ENCODE results near the gene ABLIM1. TPM values are rescaled to one million over a fixed set of nuclear protein-coding genes. Genes with fewer than 3 reads are reported as not detected.

The ABLIM1 gene
- total RNA-seq, 4 donors from 2014 or later, result 83.1 to 145 (median 120) TPM

DNA sequence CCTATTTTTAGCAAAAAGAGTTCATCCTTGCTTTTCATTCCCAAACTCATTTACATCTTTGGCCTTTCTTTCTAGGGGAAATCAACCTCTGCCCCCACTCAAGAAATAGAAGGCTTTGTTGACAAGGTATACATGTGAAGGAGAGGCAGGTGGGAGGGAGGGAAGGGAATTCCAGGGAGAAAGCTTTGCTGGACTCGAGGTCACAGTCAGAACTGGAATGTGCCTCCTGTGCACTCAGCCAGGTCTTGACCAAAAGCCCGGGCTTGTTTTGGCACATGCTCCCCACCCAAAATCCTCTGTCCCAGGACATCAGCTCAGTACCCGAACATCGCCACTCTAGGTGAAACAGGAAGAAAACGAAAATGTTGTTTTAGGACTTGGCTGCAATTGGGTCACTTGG, 61.3 kb downstream of the ABLIM1 start:
- Histone ChIP-seq H3K4me3 (no peak overlapping the region), H3K27me3 (no peaks in the 10 kb centered on the region), H3K9me3 (peaks cover 0 to 6% (median 0%) of the 10 kb centered on the region in 4 donors), H3K27ac (replicated peaks in 1 of 4) (no peak overlapping the region), H3K36me3 (peaks cover 0 to 49% (median 2%) of the 10 kb centered on the region in 4 donors), H3K4me1 (peaks cover 0 to 18% (median 0%) of the 10 kb centered on the region in 4 donors)
- intact Hi-C loops (cut with DNase I), result no loop called here
- TF ChIP-seq POLR2AphosphoS5 (IDR thresholded peaks at IDR 0.05) (no peak), POLR2A (IDR thresholded peaks at IDR 0.05; ENCODE audit: low read depth) (no peak), EP300 (IDR thresholded peaks at IDR 0.05) (no peak)
- TF ChIP-seq, protein P1, sequence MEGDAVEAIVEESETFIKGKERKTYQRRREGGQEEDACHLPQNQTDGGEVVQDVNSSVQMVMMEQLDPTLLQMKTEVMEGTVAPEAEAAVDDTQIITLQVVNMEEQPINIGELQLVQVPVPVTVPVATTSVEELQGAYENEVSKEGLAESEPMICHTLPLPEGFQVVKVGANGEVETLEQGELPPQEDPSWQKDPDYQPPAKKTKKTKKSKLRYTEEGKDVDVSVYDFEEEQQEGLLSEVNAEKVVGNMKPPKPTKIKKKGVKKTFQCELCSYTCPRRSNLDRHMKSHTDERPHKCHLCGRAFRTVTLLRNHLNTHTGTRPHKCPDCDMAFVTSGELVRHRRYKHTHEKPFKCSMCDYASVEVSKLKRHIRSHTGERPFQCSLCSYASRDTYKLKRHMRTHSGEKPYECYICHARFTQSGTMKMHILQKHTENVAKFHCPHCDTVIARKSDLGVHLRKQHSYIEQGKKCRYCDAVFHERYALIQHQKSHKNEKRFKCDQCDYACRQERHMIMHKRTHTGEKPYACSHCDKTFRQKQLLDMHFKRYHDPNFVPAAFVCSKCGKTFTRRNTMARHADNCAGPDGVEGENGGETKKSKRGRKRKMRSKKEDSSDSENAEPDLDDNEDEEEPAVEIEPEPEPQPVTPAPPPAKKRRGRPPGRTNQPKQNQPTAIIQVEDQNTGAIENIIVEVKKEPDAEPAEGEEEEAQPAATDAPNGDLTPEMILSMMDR (IDR thresholded peaks at IDR 0.05), result no peak
- WGBS, result 90% methylated on average over 5 of the region's 5 CpGs
- no peak for DNase-seq (ENCODE audit: extremely low spot score)

DNA sequence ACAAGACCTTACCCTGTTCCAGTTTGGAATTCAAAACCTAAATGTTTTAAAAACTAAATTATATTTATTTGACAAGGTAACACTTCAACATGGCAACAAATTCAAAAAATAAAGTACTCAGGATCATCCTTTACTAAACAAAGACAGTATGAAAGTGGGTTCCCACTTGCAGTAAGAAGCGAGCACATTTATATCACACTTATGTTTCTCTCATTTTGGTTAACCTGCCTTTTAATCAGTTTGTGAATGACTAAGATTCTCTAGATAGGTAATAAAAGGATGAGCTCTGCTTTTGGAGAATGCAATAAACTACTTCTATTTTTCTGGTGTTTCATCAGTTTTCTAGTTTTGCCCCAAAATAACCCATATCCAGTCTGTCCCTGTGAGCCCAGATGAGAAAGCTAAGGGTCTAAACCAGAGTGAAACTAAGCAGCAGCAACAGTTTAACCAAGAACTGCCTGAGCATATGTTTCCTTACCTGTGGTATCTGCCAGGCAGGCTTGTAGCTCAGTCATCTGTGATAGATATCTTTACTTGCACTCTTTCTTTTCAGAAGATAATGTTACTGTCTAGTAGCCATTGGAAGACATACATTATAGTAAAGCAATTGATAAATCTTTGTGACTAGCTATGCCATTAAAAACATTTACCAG, 64.1 kb downstream of the ABLIM1 start:
- Histone ChIP-seq H3K27ac (replicated peaks in 1 of 4) (no peak overlapping the region), H3K36me3 (peaks cover 0 to 23% (median 0%) of the 10 kb centered on the region in 4 donors), H3K27me3 (no peaks in the 10 kb centered on the region), H3K4me3 (no peak overlapping the region), H3K4me1 (peaks cover 0 to 18% (median 0%) of the 10 kb centered on the region in 4 donors), H3K9me3 (peaks cover 0 to 6% (median 0%) of the 10 kb centered on the region in 4 donors)
- TF ChIP-seq POLR2AphosphoS5 (IDR thresholded peaks at IDR 0.05) (no peak), POLR2A (IDR thresholded peaks at IDR 0.05; ENCODE audit: low read depth) (no peak), EP300 (IDR thresholded peaks at IDR 0.05) (no peak)
- TF ChIP-seq, protein P1 (IDR thresholded peaks at IDR 0.05), result no peak
- no peak for DNase-seq (ENCODE audit: extremely low spot score)
- WGBS, result 93% methylated on average over 1 of the region's 1 CpG
- intact Hi-C loops (cut with DNase I), result no loop called here

DNA sequence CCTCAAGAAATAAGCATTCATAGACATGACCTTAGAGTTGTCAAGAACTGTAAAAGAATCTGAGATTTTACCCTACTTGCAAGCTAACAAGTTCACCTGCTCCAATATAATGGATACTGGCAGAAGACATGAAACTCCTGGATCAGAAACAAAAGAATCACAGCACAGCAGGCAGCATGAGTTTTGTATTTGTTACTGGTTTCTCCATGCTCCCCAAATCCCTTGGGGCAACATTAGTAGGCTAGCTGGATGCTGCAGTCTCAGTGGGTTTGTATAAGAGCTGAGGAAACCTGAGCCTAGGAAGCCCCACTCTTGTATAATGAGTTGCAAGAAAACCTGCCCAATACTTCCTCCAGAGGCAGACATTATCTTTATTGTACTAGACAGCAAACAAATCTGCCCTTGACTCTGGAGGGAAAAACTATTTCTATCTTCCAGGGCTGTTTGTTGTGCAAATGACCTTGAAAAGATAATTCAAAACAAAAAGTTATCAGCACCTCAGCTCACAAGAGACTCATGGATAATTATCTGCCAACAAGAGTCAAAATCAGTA, 64.8 kb downstream of the ABLIM1 start:
- no peak for TF ChIP-seq POLR2AphosphoS5 (IDR thresholded peaks at IDR 0.05)
- no peak for TF ChIP-seq POLR2A (IDR thresholded peaks at IDR 0.05; ENCODE audit: low read depth)
- TF ChIP-seq, protein P1 (IDR thresholded peaks at IDR 0.05), result no peak
- no peak for TF ChIP-seq EP300 (IDR thresholded peaks at IDR 0.05)
- peaks cover 0 to 23% (median 0%) of the 10 kb centered on the region in 4 donors for H3K4me1 ChIP-seq
- H3K27ac ChIP-seq (replicated peaks in 1 of 4), result no peak overlapping the region
- H3K4me3 ChIP-seq, result no peak overlapping the region
- DNase-seq (ENCODE audit: extremely low spot score), result no peak
- H3K27me3 ChIP-seq, result no peaks in the 10 kb centered on the region
- peaks cover 0 to 16% (median 0%) of the 10 kb centered on the region in 4 donors for H3K36me3 ChIP-seq
- peaks cover 0 to 6% (median 0%) of the 10 kb centered on the region in 4 donors for H3K9me3 ChIP-seq
- intact Hi-C loops (cut with DNase I), result no loop called here

DNA sequence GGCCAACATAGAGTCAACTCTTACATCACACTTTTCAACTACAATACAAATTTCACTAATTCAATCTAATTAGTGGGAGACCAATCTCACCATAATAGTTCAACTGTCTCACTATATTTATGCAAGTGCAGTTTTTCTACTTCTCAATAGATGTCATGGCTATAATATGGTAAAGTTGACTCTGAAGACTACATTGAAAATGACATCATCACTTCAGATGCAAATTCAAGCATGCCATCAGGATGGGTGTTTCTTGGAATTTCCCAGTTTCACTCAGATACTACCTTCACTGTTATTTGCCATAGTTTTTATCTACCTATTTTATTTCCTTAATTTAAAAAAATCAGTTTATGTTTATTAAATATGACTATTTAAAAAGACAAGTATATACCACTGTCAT, 67.1 kb downstream of the ABLIM1 start:
- Histone ChIP-seq H3K27ac (replicated peaks in 1 of 4) (no peak overlapping the region), H3K27me3 (no peaks in the 10 kb centered on the region), H3K9me3 (peaks cover 0 to 6% (median 0%) of the 10 kb centered on the region in 4 donors), H3K4me3 (no peak overlapping the region), H3K36me3 (no peaks in the 10 kb centered on the region), H3K4me1 (peaks cover 0 to 13% (median 0%) of the 10 kb centered on the region in 4 donors)
- TF ChIP-seq EP300 (IDR thresholded peaks at IDR 0.05) (no peak), POLR2A (IDR thresholded peaks at IDR 0.05; ENCODE audit: low read depth) (no peak), POLR2AphosphoS5 (IDR thresholded peaks at IDR 0.05) (no peak)
- TF ChIP-seq, protein P1 (IDR thresholded peaks at IDR 0.05), result no peak
- intact Hi-C loops (cut with DNase I), result no loop called here
- DNase-seq (ENCODE audit: extremely low spot score), result no peak

Data from esophagus muscularis mucosa (tissue), 4 donors.